Fibroblast of lung (primary cell): Measurements from ENCODE around the gene EIF4E. TPM values are rescaled to one million over a fixed set of nuclear protein-coding genes. Genes with fewer than 3 reads are reported as not detected.
"Not testable (repeated sequence)": the region's sequence is repeated elsewhere in the genome, so short reads cannot be mapped to it uniquely, and the experiment has no call there.

Experiments
- DNase-seq, 2 donors: peaks; one replicate each; pipeline versions ENCODE4 v3.0.0 to v3.0.0-alpha.2; 2010; ENCODE audit warnings: low read depth in 2 of 2
- H2AFZ ChIP-seq: 2 replicates; pipeline ENCODE4 v1.5.1; 2012; ENCODE audit warnings: low read length, control low read depth, inconsistent platforms
- H3K27ac ChIP-seq: 2 replicates; pipeline ENCODE4 v1.5.1; 2011; ENCODE audit warnings: low read length, control low read depth; ENCODE audit not compliant: insufficient read depth
- H3K27me3 ChIP-seq: 2 replicates; pipeline ENCODE4 v1.5.1; 2011; ENCODE audit warnings: mild to moderate bottlenecking, low read length; ENCODE audit not compliant: control insufficient read depth, insufficient read depth
- H3K36me3 ChIP-seq: 2 replicates; pipeline ENCODE4 v1.5.1; 2011; ENCODE audit warnings: low read length; ENCODE audit not compliant: control insufficient read depth, insufficient read depth
- H3K4me1 ChIP-seq: 2 replicates; pipeline ENCODE4 v1.5.1; 2011; ENCODE audit warnings: low read length; ENCODE audit not compliant: control insufficient read depth, insufficient read depth; ENCODE audit errors: extremely low read depth
- H3K4me2 ChIP-seq: 2 replicates; pipeline ENCODE4 v1.5.1; 2011; ENCODE audit warnings: low read length, control low read depth; ENCODE audit not compliant: insufficient read depth; ENCODE audit errors: extremely low read depth
- H3K4me3 ChIP-seq, 4 experiments: fragments of 200-600 bp in 1 of 4; sonication (generic) in 1 of 4; replicated peaks in 1 of 4; 2 replicates each; pipeline ENCODE4 v1.5.1; 2011 to 2016; ENCODE audit warnings: low read length in 4 of 4, low read depth in 3 of 4, mild to moderate bottlenecking in 3 of 4, control low read depth in 2 of 4, inconsistent platforms in 1 of 4, mixed read lengths in 1 of 4; ENCODE audit not compliant: insufficient read depth in 1 of 4; ENCODE audit errors: control extremely low read depth in 1 of 4
- H3K79me2 ChIP-seq: 2 replicates; pipeline ENCODE4 v1.5.1; 2012; ENCODE audit warnings: mild to moderate bottlenecking, low read length, inconsistent platforms; ENCODE audit not compliant: control insufficient read depth, insufficient read depth
- H3K9ac ChIP-seq: 2 replicates; pipeline ENCODE4 v1.5.1; 2011; ENCODE audit warnings: mild to moderate bottlenecking, low read length, control low read depth; ENCODE audit not compliant: insufficient read depth
- H3K9me3 ChIP-seq: 2 replicates; pipeline ENCODE4 v1.5.1; 2012; ENCODE audit warnings: low read depth, low read length; ENCODE audit not compliant: control insufficient read depth, insufficient read depth
- H4K20me1 ChIP-seq: 2 replicates; pipeline ENCODE4 v1.5.1; 2011; ENCODE audit warnings: low read length; ENCODE audit not compliant: control insufficient read depth, insufficient read depth; ENCODE audit errors: extremely low read depth
- EZH2 ChIP-seq: IDR thresholded peaks from 2 replicates; pipeline ENCODE4 v1.5.1; 2012; ENCODE audit warnings: low read length, control low read depth, mild to moderate bottlenecking; ENCODE audit errors: missing control alignments
- polyA plus RNA-seq, 2 donors: library from polyadenylated mRNA; depleted of rRNA in 1 of 2; stranded (reverse) in 1 of 2; unstranded in 1 of 2; fragments of >200 nt; gene quantifications; 2 replicates each; pipeline ENCODE4 v1.2.1, GENCODE V29; 2011 to 2012; ENCODE audit warnings: missing spikeins in 1 of 2
- total RNA-seq: library from RNA; depleted of rRNA; stranded (reverse); fragments of >200 nt; gene quantifications from 2 replicates; pipeline ENCODE4 v1.2.1, GENCODE V29; 2014
- TF ChIP-seq, protein P1 (sequence below), 2 donors: IDR thresholded peaks in 1 of 2; conservative IDR thresholded peaks in 1 of 2; 1 replicate in 1 of 2; 2 replicates in 1 of 2; pipeline ENCODE4 v1.5.1; 2011 to 2012; ENCODE audit warnings: low read length in 2 of 2, control low read depth in 1 of 2, inconsistent platforms in 1 of 2, low read depth in 1 of 2, mild to moderate bottlenecking in 1 of 2

The EIF4E gene
- total and polyA plus RNA-seq, 2 donors (not counting 1 experiment from before 2014, with no cell fraction given): 124 to 138 TPM

DNA sequence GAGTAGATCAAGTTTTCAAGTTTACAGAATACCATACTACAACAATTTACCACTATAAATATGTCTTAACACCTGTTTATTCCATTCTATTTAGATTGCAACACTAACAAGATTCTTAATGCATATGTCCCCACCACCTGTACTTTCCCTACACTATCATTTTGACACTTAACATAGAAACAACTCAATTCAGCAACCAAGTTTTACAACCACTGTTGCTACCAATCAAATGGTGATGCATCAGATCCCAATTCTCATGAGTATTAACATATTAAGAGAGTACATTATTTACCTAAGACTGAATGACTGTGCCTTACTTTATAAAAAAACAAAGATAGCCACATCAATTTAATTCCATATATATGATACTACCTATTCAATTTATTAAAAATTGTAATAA, 49.4 kb downstream of the EIF4E start:
- no peak for DNase-seq
- TF ChIP-seq EZH2: no peak
- TF ChIP-seq, protein P1, sequence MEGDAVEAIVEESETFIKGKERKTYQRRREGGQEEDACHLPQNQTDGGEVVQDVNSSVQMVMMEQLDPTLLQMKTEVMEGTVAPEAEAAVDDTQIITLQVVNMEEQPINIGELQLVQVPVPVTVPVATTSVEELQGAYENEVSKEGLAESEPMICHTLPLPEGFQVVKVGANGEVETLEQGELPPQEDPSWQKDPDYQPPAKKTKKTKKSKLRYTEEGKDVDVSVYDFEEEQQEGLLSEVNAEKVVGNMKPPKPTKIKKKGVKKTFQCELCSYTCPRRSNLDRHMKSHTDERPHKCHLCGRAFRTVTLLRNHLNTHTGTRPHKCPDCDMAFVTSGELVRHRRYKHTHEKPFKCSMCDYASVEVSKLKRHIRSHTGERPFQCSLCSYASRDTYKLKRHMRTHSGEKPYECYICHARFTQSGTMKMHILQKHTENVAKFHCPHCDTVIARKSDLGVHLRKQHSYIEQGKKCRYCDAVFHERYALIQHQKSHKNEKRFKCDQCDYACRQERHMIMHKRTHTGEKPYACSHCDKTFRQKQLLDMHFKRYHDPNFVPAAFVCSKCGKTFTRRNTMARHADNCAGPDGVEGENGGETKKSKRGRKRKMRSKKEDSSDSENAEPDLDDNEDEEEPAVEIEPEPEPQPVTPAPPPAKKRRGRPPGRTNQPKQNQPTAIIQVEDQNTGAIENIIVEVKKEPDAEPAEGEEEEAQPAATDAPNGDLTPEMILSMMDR (conservative IDR thresholded peaks at IDR 0.05 in 1 of 2, IDR thresholded peaks at IDR 0.05 in 1 of 2; ENCODE audit: low read depth in 1 of 2, low read length in 2 of 2): no peak
- no peak overlapping the region for H3K4me3 ChIP-seq
- no peaks in the 10 kb centered on the region for H3K79me2 ChIP-seq
- no peaks in the 10 kb centered on the region for H3K27me3 ChIP-seq
- no peaks in the 10 kb centered on the region for H4K20me1 ChIP-seq
- no peak overlapping the region for H3K4me2 ChIP-seq
- H2AFZ ChIP-seq: no peak overlapping the region
- no peak overlapping the region for H3K27ac ChIP-seq
- H3K36me3 ChIP-seq: peaks cover 6% of the 10 kb centered on the region
- no peaks in the 10 kb centered on the region for H3K9me3 ChIP-seq
- H3K4me1 ChIP-seq: no peaks in the 10 kb centered on the region
- H3K9ac ChIP-seq: no peak overlapping the region

DNA sequence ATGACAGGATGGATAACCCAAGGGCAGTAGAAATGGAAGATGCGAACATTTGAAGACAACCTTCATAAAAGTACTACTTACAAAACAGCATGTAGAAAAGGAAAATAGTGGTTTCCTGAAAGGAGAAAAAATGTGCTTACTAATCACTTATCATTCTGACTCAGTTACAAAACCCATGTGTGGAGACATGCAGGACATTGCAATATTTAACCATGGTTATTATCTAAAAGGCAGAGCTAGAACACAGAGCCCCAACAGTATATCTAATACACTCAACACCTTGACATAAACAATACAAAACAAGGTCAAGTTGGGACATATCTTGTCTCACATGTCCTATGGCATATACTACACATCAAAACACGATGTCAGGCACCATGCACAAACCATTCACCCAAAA, 55.9 kb downstream of the EIF4E start:
- Histone ChIP-seq H3K4me1 (no peaks in the 10 kb centered on the region), H3K36me3 (no peaks in the 10 kb centered on the region), H3K4me3 (no peak overlapping the region), H4K20me1 (no peaks in the 10 kb centered on the region), H3K9me3 (no peaks in the 10 kb centered on the region), H3K4me2 (no peak overlapping the region), H3K79me2 (no peaks in the 10 kb centered on the region), H3K27ac (no peak overlapping the region), H3K9ac (no peak overlapping the region), H2AFZ (no peak overlapping the region), H3K27me3 (no peaks in the 10 kb centered on the region)
- DNase-seq: peak; percentile 47 to 63
- TF ChIP-seq EZH2: no peak
- TF ChIP-seq, protein P1 (conservative IDR thresholded peaks at IDR 0.05 in 1 of 2, IDR thresholded peaks at IDR 0.05 in 1 of 2; ENCODE audit: low read depth in 1 of 2, low read length in 2 of 2): no peak

DNA sequence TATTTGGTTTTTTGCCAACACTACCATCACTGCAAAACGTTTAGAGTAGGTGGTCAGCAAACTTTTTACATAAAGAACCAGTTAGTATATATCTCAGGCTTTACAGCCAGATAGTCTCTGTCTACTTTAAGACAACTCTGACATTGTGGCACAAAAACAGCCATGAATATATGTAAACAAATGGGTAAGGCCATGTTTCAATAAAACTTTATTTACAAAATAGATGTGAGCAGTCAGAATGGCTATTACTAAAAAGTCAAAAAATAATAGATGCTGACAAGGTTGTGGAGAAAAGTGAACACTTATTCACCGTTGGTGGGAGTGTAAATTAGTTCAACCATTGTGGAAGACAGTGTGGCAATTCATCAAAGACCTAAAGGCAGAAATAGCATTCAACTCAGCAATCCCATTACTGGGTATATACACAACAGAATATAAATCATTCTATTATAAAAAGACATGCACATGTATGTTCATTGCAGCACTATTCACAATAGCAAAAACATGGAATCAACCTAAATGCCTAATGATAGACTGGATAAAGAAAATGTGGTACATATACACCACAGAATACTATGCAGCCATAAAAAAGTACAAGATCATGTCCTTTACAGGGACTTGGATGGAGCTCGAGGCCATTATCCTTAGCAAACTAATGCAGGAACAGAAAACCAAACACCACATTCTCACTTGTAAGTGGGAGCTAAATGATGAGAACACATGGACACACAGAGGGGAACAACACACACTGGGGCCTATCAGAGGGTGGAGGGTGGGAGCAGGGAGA, 56.6 kb downstream of the EIF4E start:
- H3K27ac ChIP-seq, H3K4me2 ChIP-seq, DNase-seq, H3K36me3 ChIP-seq, H4K20me1 ChIP-seq, H3K9ac ChIP-seq, H2AFZ ChIP-seq, H3K4me1 ChIP-seq, H3K79me2 ChIP-seq, H3K27me3 ChIP-seq, H3K4me3 ChIP-seq, H3K9me3 ChIP-seq: not testable (repeated sequence)
